ENCODE results near the gene ESPN. TPM values are rescaled to one million over a fixed set of nuclear protein-coding genes. Genes with fewer than 3 reads are reported as not detected.
"Not testable (repeated sequence)": the region's sequence is repeated elsewhere in the genome, so short reads cannot be mapped to it uniquely, and the experiment has no call there.

ESPN gene
- total and polyA plus RNA-seq, 2 of the 4 experiments (the other 2 are of a cell fraction) = under 0.01 to 0.02 TPM

DNA sequence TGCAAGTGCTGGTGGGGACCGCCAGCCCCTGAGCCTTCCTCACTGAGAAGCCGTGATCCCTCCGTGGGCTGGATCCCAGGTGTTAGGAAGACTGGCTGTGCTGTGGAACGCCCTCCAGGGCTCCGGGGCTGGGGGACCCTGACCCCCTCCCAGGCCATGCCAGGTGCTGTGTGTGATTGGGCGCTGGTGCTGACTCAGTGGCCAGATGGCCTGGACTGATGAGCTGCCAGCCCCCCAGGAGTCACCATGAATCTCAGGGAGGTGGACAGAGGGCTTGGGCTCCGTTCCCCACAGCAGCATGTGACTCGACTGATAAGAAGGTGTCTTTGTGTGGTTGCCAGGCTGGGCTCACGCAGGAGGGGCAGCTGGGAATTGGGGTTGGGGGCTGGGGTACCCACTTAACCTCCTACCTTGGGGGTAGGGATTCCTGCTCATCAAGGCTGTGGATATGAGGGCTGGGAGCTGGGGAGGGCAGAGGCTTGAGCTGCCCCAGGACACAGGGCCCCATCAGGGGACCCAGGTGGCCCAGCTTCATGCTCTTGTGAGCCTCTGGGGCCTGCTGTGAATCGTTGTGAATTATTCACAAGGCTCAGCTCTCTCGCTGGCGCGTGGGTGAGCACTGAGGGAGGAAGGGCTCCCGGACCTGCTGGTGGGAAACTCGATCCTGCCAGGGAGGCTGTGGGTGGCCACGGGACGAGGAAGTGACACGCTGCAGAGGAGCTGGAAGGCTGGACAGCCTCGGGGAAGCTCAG is 5.3 kb downstream of the ESPN start:
- H3K9me1 ChIP-seq (ENCODE audit: insufficient read depth, low read length); H3K36me3 ChIP-seq (ENCODE audit: control insufficient read depth, insufficient read depth, low read length); H2BK20ac ChIP-seq (ENCODE audit: low read depth, low read length); H3K14ac ChIP-seq (replicated peaks; ENCODE audit: low read depth, low read length); CTCF ChIA-PET; H3K4me1 ChIP-seq (ENCODE audit: control insufficient read depth, insufficient read depth, low read length); H4K91ac ChIP-seq (ENCODE audit: insufficient read depth, low read depth, low read length); H3K9ac ChIP-seq (ENCODE audit: low read depth, low read length); H4K8ac ChIP-seq (ENCODE audit: low read depth in 2 of 2, low read length in 2 of 2); H2AK9ac ChIP-seq (replicated peaks; ENCODE audit: low read depth, low read length, poor library complexity); H3K4me2 ChIP-seq (ENCODE audit: low read depth, low read length); H3K18ac ChIP-seq (ENCODE audit: low read depth, low read length); H3K27ac ChIP-seq (ENCODE audit: insufficient read depth, low read length); intact Hi-C loops (cut with micrococcal nuclease); H3K79me1 ChIP-seq (ENCODE audit: low read depth in 1 of 2, low read length in 2 of 2); dilution Hi-C loops (cut with HindIII; ENCODE audit: low sequenced_read_pairs, unreplicated experiment); H3K9me3 ChIP-seq (ENCODE audit: control insufficient read depth, insufficient read depth, low read length); H3K23ac ChIP-seq (ENCODE audit: low read depth, low read length); H3K56ac ChIP-seq (ENCODE audit: extremely low read depth, insufficient read depth, low read length); POLR2A ChIA-PET (ENCODE audit: unreplicated experiment); H2AFZ ChIP-seq (replicated peaks; ENCODE audit: low read length, poor library complexity); H4K5ac ChIP-seq (ENCODE audit: low read depth, low read length); BruUV-seq (replicated peaks); H4K20me1 ChIP-seq (ENCODE audit: insufficient read depth, low read length); H3K4ac ChIP-seq (ENCODE audit: low read depth, low read length); H2BK15ac ChIP-seq (ENCODE audit: low read depth, low read length); H2BK5ac ChIP-seq (ENCODE audit: low read depth, low read length, poor library complexity, severe bottlenecking); in situ Hi-C loops (cut with MboI; ENCODE audit: low sequenced_read_pairs); H2BK120ac ChIP-seq (ENCODE audit: low read depth, low read length); H2AK5ac ChIP-seq (ENCODE audit: low read depth, low read length); H3K4me3 ChIP-seq (ENCODE audit: insufficient read depth, low read depth, low read length): not testable (repeated sequence)
- H3K27me3 ChIP-seq (ENCODE audit: control insufficient read depth, insufficient read depth, low read length) = peaks cover 74% of the 10 kb centered on the region
- DNase-seq = peak; percentile 11
- ATAC-seq (ENCODE audit: low read depth) = peak; percentile 41
- WGBS, 2 experiments (ENCODE audit: extremely low coverage in 2 of 2, insufficient read length in 1 of 2) = 29% methylated on average over 7 of the region's 19 CpGs; no CpG with 5 or more reads in 1 of the 2 experiments

GRCh38 chr1:6431645-6432579 is 7.3 kb downstream of the ESPN start:
- H3K9ac ChIP-seq (ENCODE audit: low read depth, low read length); H3K27ac ChIP-seq (ENCODE audit: insufficient read depth, low read length); H4K20me1 ChIP-seq (ENCODE audit: insufficient read depth, low read length); H2BK20ac ChIP-seq (ENCODE audit: low read depth, low read length); H4K91ac ChIP-seq (ENCODE audit: insufficient read depth, low read depth, low read length); H3K4me2 ChIP-seq (ENCODE audit: low read depth, low read length); H3K9me1 ChIP-seq (ENCODE audit: insufficient read depth, low read length); H4K8ac ChIP-seq (ENCODE audit: low read depth in 2 of 2, low read length in 2 of 2); H3K36me3 ChIP-seq (ENCODE audit: control insufficient read depth, insufficient read depth, low read length); CTCF ChIA-PET; H4K5ac ChIP-seq (ENCODE audit: low read depth, low read length); H2BK15ac ChIP-seq (ENCODE audit: low read depth, low read length); H2BK5ac ChIP-seq (ENCODE audit: low read depth, low read length, poor library complexity, severe bottlenecking); H3K4me1 ChIP-seq (ENCODE audit: control insufficient read depth, insufficient read depth, low read length); H2AFZ ChIP-seq (replicated peaks; ENCODE audit: low read length, poor library complexity); BruUV-seq (replicated peaks); H2AK5ac ChIP-seq (ENCODE audit: low read depth, low read length); intact Hi-C loops (cut with micrococcal nuclease); H3K18ac ChIP-seq (ENCODE audit: low read depth, low read length); ATAC-seq (ENCODE audit: low read depth); H3K14ac ChIP-seq (replicated peaks; ENCODE audit: low read depth, low read length); H3K9me3 ChIP-seq (ENCODE audit: control insufficient read depth, insufficient read depth, low read length); in situ Hi-C loops (cut with MboI; ENCODE audit: low sequenced_read_pairs); H3K56ac ChIP-seq (ENCODE audit: extremely low read depth, insufficient read depth, low read length); H3K23ac ChIP-seq (ENCODE audit: low read depth, low read length); POLR2A ChIA-PET (ENCODE audit: unreplicated experiment); H2BK120ac ChIP-seq (ENCODE audit: low read depth, low read length); H2AK9ac ChIP-seq (replicated peaks; ENCODE audit: low read depth, low read length, poor library complexity); DNase-seq; H3K79me1 ChIP-seq (ENCODE audit: low read depth in 1 of 2, low read length in 2 of 2); H3K4ac ChIP-seq (ENCODE audit: low read depth, low read length); dilution Hi-C loops (cut with HindIII; ENCODE audit: low sequenced_read_pairs, unreplicated experiment); H3K4me3 ChIP-seq (ENCODE audit: insufficient read depth, low read depth, low read length): not testable (repeated sequence)
- peaks cover 60% of the 10 kb centered on the region for H3K27me3 ChIP-seq (ENCODE audit: control insufficient read depth, insufficient read depth, low read length)
- 63% methylated on average over 2 of the region's 13 CpGs; no CpG with 5 or more reads in 1 of the 2 experiments for WGBS, 2 experiments (ENCODE audit: extremely low coverage in 2 of 2, insufficient read length in 1 of 2)
